OCI-LY7 (cell line): ENCODE data around the gene COL23A1. TPM values are rescaled to one million over a fixed set of nuclear protein-coding genes. Genes with fewer than 3 reads are reported as not detected.

Experiments used
- BruUV-seq: library from RNA; stranded (reverse); fragments of 400-500 nt; replicated peaks from 2 replicates; lab custom pipeline; 2021; lab: Mats Ljungman, UMichigan
- CTCF ChIA-PET: fragments of 300-600 bp; sonication (Branson Sonifier 250); formaldehyde crosslinking; loops from one replicate; lab custom pipeline; 2022; ENCODE audit warnings: antibody characterized with exemption; ENCODE audit not compliant: unreplicated experiment; lab: Charles Lee
- POLR2A ChIA-PET: fragments of 300-600 bp; sonication (Branson Sonifier 250); formaldehyde crosslinking; loops from one replicate; lab custom pipeline; 2022; ENCODE audit warnings: antibody characterized with exemption; lab: Charles Lee
- DNase-seq: peaks from one replicate; pipeline ENCODE4 v3.0.0-alpha.2; 2015; ENCODE audit warnings: low spot score
- H2AFZ ChIP-seq: fragments of 200-600 bp; sonication (generic), shearing (Covaris generic); 2 replicates; pipeline ENCODE4 v1.6.1; 2014; ENCODE audit warnings: mild to moderate bottlenecking, antibody characterized with exemption, low read length, moderate library complexity
- H3K27ac ChIP-seq: fragments of 200-600 bp; sonication (generic); 2 replicates; pipeline ENCODE4 v1.5.1; 2014; ENCODE audit warnings: mixed run types, low read depth, mild to moderate bottlenecking, moderate library complexity, low read length, inconsistent platforms; ENCODE audit not compliant: poor library complexity, severe bottlenecking
- H3K36me3 ChIP-seq: fragments of 200-600 bp; sonication (generic); 2 replicates; pipeline ENCODE4 v1.6.1; 2014; ENCODE audit warnings: mild to moderate bottlenecking, antibody characterized with exemption, low read length, moderate library complexity, mixed read lengths; ENCODE audit not compliant: insufficient read depth
- H3K4me1 ChIP-seq: fragments of 200-600 bp; sonication (generic); 2 replicates; pipeline ENCODE4 v1.5.1; 2014; ENCODE audit warnings: mild to moderate bottlenecking, low read length; ENCODE audit not compliant: insufficient read depth, poor library complexity, severe bottlenecking
- H3K4me2 ChIP-seq: fragments of 200-600 bp; sonication (generic); 2 replicates; pipeline ENCODE4 v1.6.1; 2014; ENCODE audit warnings: mild to moderate bottlenecking, low read length
- H3K4me3 ChIP-seq: fragments of 200-600 bp; sonication (generic); 2 replicates; pipeline ENCODE4 v1.5.1; 2014; ENCODE audit warnings: mild to moderate bottlenecking, low read depth, low read length; ENCODE audit not compliant: poor library complexity, severe bottlenecking
- H3K79me2 ChIP-seq: fragments of 200-600 bp; sonication (generic); 2 replicates; pipeline ENCODE4 v1.6.1; 2016; ENCODE audit warnings: low read depth, mild to moderate bottlenecking, low read length, moderate library complexity, mixed read lengths; ENCODE audit not compliant: insufficient read depth
- H3K9me2 ChIP-seq: fragments of 200-600 bp; sonication (generic); 2 replicates; pipeline ENCODE4 v1.6.1; 2016; ENCODE audit warnings: mild to moderate bottlenecking, low read length, mixed read lengths; ENCODE audit not compliant: insufficient read depth
- H3K9me3 ChIP-seq: fragments of 200-600 bp; sonication (generic); 2 replicates; pipeline ENCODE4 v1.6.1; 2014; ENCODE audit warnings: mild to moderate bottlenecking, mixed run types, low read length, mixed read lengths
- H4K20me1 ChIP-seq: fragments of 200-600 bp; sonication (generic); 2 replicates; pipeline ENCODE4 v1.6.1; 2014; ENCODE audit warnings: mild to moderate bottlenecking, antibody characterized with exemption, low read length, moderate library complexity, mixed read lengths; ENCODE audit not compliant: insufficient read depth
- CTCF ChIP-seq: fragments of 200-600 bp; sonication (generic); conservative IDR thresholded peaks from 2 replicates; pipeline ENCODE4 v1.5.1; 2014; ENCODE audit warnings: mild to moderate bottlenecking, antibody characterized with exemption, low read length, moderate library complexity, mixed read lengths
- EZH2phosphoT487 ChIP-seq: fragments of 200-600 bp; sonication (generic); IDR thresholded peaks from 2 replicates; pipeline ENCODE4 v1.6.1; 2018; ENCODE audit warnings: low read depth, borderline replicate concordance, mild to moderate bottlenecking, mixed run types, antibody characterized with exemption, low read length, moderate library complexity, mixed read lengths
- intact Hi-C: fragments of 100-400 bp; cut with micrococcal nuclease; formaldehyde crosslinking; loops from one replicate; pipeline ENCODE4 v1.10.0; 2022; ENCODE audit not compliant: unreplicated experiment
- total RNA-seq, 2 experiments: library from RNA; depleted of rRNA in 1 of 2; stranded (reverse); fragments of >200 nt in 1 of 2; shearing (Covaris generic) in 1 of 2; gene quantifications; 2 replicates each; pipeline ENCODE4 v1.2.3, GENCODE V29; 2014 to 2022

The COL23A1 gene
- total RNA-seq, 2 experiments from 2014 or later = 0.53 TPM; not detected in 1

GRCh38 chr5:178261666-178262600 lies 328.3 kb downstream of the COL23A1 start:
- intact Hi-C loops = no loop called here
- H4K20me1 ChIP-seq = no peaks in the 10 kb centered on the region
- no peaks in the 10 kb centered on the region for H3K36me3 ChIP-seq
- no peaks in the 10 kb centered on the region for H3K79me2 ChIP-seq
- BruUV-seq = no TSS peak
- no peaks in the 10 kb centered on the region for H3K9me2 ChIP-seq
- no peaks in the 10 kb centered on the region for H3K9me3 ChIP-seq
- ChIA-PET POLR2A (no interaction called here), CTCF (no interaction called here)
- no peak for DNase-seq
- H3K4me1 ChIP-seq = peaks cover 5% of the 10 kb centered on the region
- no peak overlapping the region for H2AFZ ChIP-seq
- no peak overlapping the region for H3K4me3 ChIP-seq
- no peak overlapping the region for H3K27ac ChIP-seq
- no peak overlapping the region for H3K4me2 ChIP-seq
- TF ChIP-seq CTCF (no peak), EZH2phosphoT487 (no peak)

- H4K20me1 ChIP-seq = no peaks in the 10 kb centered on the region
- H3K4me3 ChIP-seq = no peak overlapping the region
- intact Hi-C loops = no loop called here
- no peaks in the 10 kb centered on the region for H3K79me2 ChIP-seq
- no peaks in the 10 kb centered on the region for H3K9me3 ChIP-seq
- TF ChIP-seq CTCF (no peak), EZH2phosphoT487 (no peak)
- no peaks in the 10 kb centered on the region for H3K9me2 ChIP-seq
- H3K27ac ChIP-seq = no peak overlapping the region
- H3K4me2 ChIP-seq = no peak overlapping the region
- ChIA-PET POLR2A (interaction anchor here (1.1 to 1.3 kb wide), 2 partner anchors 8 to 10 kb away, joined by 3 to 4 read pairs; no protein-coding TSS in a partner anchor), CTCF (no interaction called here)
- peaks cover 5% of the 10 kb centered on the region for H3K4me1 ChIP-seq
- no peak for DNase-seq
- BruUV-seq = no TSS peak
- no peak overlapping the region for H2AFZ ChIP-seq
- H3K36me3 ChIP-seq = no peaks in the 10 kb centered on the region
Measured at GRCh38 chr5:178259623-178260536, 330.3 kb downstream of the COL23A1 start.
